GM23248 (cell line): ENCODE measurements around the gene VSX1. TPM values are rescaled to one million over a fixed set of nuclear protein-coding genes. Genes with fewer than 3 reads are reported as not detected.

Experiments
- DNase-seq: peaks from one replicate; pipeline ENCODE4 v3.0.0-alpha.2; 2015
- H2AFZ ChIP-seq: fragments of 200-600 bp; sonication (generic); 2 replicates; pipeline ENCODE4 v1.6.1; 2016; ENCODE audit warnings: antibody characterized with exemption
- H3F3A ChIP-seq: fragments of 200-600 bp; sonication (generic); 2 replicates; pipeline ENCODE4 v1.6.1; 2016; ENCODE audit warnings: mild to moderate bottlenecking, antibody characterized with exemption, mixed run types; ENCODE audit not compliant: insufficient read depth
- H3K27ac ChIP-seq: fragments of 200-600 bp; sonication (generic); 2 replicates; pipeline ENCODE4 v1.5.1; 2016; ENCODE audit warnings: mild to moderate bottlenecking
- H3K27me3 ChIP-seq: fragments of 200-600 bp; sonication (generic); replicated peaks from 2 replicates; pipeline ENCODE4 v1.6.1; 2016; ENCODE audit warnings: mild to moderate bottlenecking; ENCODE audit not compliant: insufficient read depth
- H3K36me3 ChIP-seq: fragments of 200-600 bp; sonication (generic); 2 replicates; pipeline ENCODE4 v1.6.1; 2016; ENCODE audit warnings: low read depth, mild to moderate bottlenecking
- H3K4me1 ChIP-seq: fragments of 200-600 bp; sonication (generic); 2 replicates; pipeline ENCODE4 v1.6.1; 2016; ENCODE audit warnings: mild to moderate bottlenecking; ENCODE audit not compliant: insufficient read depth
- H3K4me2 ChIP-seq: fragments of 200-600 bp; sonication (generic); one replicate; pipeline ENCODE4 v1.6.1; 2016; ENCODE audit warnings: mild to moderate bottlenecking; ENCODE audit not compliant: unreplicated experiment
- H3K4me3 ChIP-seq: fragments of 200-600 bp; sonication (generic); 2 replicates; pipeline ENCODE4 v1.5.1; 2016; ENCODE audit warnings: mild to moderate bottlenecking
- H3K79me2 ChIP-seq: fragments of 200-600 bp; sonication (generic); 2 replicates; pipeline ENCODE4 v1.6.1; 2016; ENCODE audit warnings: mild to moderate bottlenecking; ENCODE audit not compliant: insufficient read depth
- H3K9ac ChIP-seq: fragments of 200-600 bp; sonication (generic); 2 replicates; pipeline ENCODE4 v1.6.1; 2016; ENCODE audit warnings: mild to moderate bottlenecking
- H3K9me2 ChIP-seq: fragments of 200-600 bp; sonication (generic); 2 replicates; pipeline ENCODE4 v1.6.1; 2016; ENCODE audit warnings: mixed run types, mild to moderate bottlenecking, moderate library complexity; ENCODE audit not compliant: insufficient read depth
- H3K9me3 ChIP-seq: fragments of 200-600 bp; sonication (generic); one replicate; pipeline ENCODE4 v1.6.1; 2017; ENCODE audit warnings: low read depth
- H4K20me1 ChIP-seq: fragments of 200-600 bp; sonication (generic); 2 replicates; pipeline ENCODE4 v1.6.0; 2016; ENCODE audit not compliant: insufficient read depth
- EZH2 ChIP-seq: fragments of 200-600 bp; sonication (generic); IDR thresholded peaks from 2 replicates; pipeline ENCODE4 v1.6.1; 2018; ENCODE audit warnings: antibody characterized with exemption, mild to moderate bottlenecking; ENCODE audit not compliant: insufficient read depth, poor library complexity, severe bottlenecking
- EZH2phosphoT487 ChIP-seq: fragments of 200-600 bp; sonication (generic); IDR thresholded peaks from 2 replicates; pipeline ENCODE4 v1.6.1; 2018; ENCODE audit warnings: antibody characterized with exemption, moderate library complexity, mild to moderate bottlenecking, low read depth; ENCODE audit not compliant: insufficient read depth
- WGBS, 2 experiments: methylation state at CpG; one replicate each; pipeline ENCODE4 v1.1.6; 2015 to 2017; ENCODE audit warnings: low lambda C conversion rate in 2 of 2, low coverage in 1 of 2; ENCODE audit errors: missing lambda C conversion rate in 2 of 2; 5-methylcytosine and 5-hydroxymethylcytosine counted together
- in situ Hi-C: fragments of 300-500 bp; cut with MboI; formaldehyde crosslinking; loops from 2 replicates; pipeline ENCODE4 v1.15.0; 2020
- polyA plus RNA-seq: library from polyadenylated mRNA; unstranded; fragments of >200 nt; fragmentation: Nextera tagmentation; extraction: Ambion mirVana; gene quantifications from 2 replicates; pipeline ENCODE4 v1.2.1, GENCODE V29; 2016
- total RNA-seq: library from RNA; depleted of rRNA; stranded (reverse); fragments of >200 nt; shearing (Covaris generic); gene quantifications from 2 replicates; pipeline ENCODE4 v1.2.3, GENCODE V29; 2014

Gene VSX1
- total and polyA plus RNA-seq, 2 experiments from 2014 or later = not detected

GRCh38 chr20:25053255-25054031 lies 28.5 kb downstream of the VSX1 start:
- peak; percentile 64 for DNase-seq
- Histone ChIP-seq H3F3A (peaks cover 15% of the 10 kb centered on the region; the same call in 1 of the 2 replicates), H3K9me3 (no peaks in the 10 kb centered on the region), H2AFZ (no peak overlapping the region), H3K4me3 (peak overlapping the region; percentile 18; the same call in 1 of the 2 replicates), H3K9me2 (no peaks in the 10 kb centered on the region), H3K4me1 (peaks cover 28% of the 10 kb centered on the region), H4K20me1 (no peaks in the 10 kb centered on the region), H3K27ac (peak overlapping the region; percentile 18; the same call in 1 of the 2 replicates), H3K4me2 (peak overlapping the region; percentile 46), H3K27me3 (no peaks in the 10 kb centered on the region), H3K36me3 (no peaks in the 10 kb centered on the region), H3K9ac (no peak overlapping the region), H3K79me2 (no peaks in the 10 kb centered on the region)
- TF ChIP-seq EZH2 (no peak), EZH2phosphoT487 (no peak)
- 9% methylated on average over 11 of the region's 11 CpGs for WGBS, 2 experiments
- in situ Hi-C loops = no loop called here

GRCh38 chr20:25052255-25053194 lies 29.4 kb downstream of the VSX1 start:
- Histone ChIP-seq H3K9ac (no peak overlapping the region), H3F3A (peaks cover 15% of the 10 kb centered on the region; the same call in 1 of the 2 replicates), H3K9me3 (no peaks in the 10 kb centered on the region), H3K27ac (no peak overlapping the region), H3K27me3 (no peaks in the 10 kb centered on the region), H3K79me2 (no peaks in the 10 kb centered on the region), H3K4me2 (peak overlapping the region; percentile 46), H3K4me3 (no peak overlapping the region), H2AFZ (no peak overlapping the region), H3K36me3 (no peaks in the 10 kb centered on the region), H4K20me1 (no peaks in the 10 kb centered on the region), H3K9me2 (no peaks in the 10 kb centered on the region), H3K4me1 (peaks cover 26% of the 10 kb centered on the region)
- TF ChIP-seq EZH2phosphoT487 = no peak
- no peak for TF ChIP-seq EZH2
- peak; percentile 59 for DNase-seq
- WGBS, 2 experiments = 54 to 60% methylated on average over 16 of the region's 16 CpGs
- in situ Hi-C loops = no loop called here

GRCh38 chr20:25051386-25052155 lies 30.4 kb downstream of the VSX1 start:
- no peak for TF ChIP-seq EZH2
- no peak for TF ChIP-seq EZH2phosphoT487
- Histone ChIP-seq H3K79me2 (no peaks in the 10 kb centered on the region), H3K4me1 (peaks cover 23% of the 10 kb centered on the region), H3K9me2 (no peaks in the 10 kb centered on the region), H3F3A (peaks cover 15% of the 10 kb centered on the region; the same call in 1 of the 2 replicates), H3K9ac (no peak overlapping the region), H3K27me3 (no peaks in the 10 kb centered on the region), H3K27ac (no peak overlapping the region), H2AFZ (no peak overlapping the region), H4K20me1 (no peaks in the 10 kb centered on the region), H3K9me3 (no peaks in the 10 kb centered on the region), H3K36me3 (no peaks in the 10 kb centered on the region), H3K4me3 (no peak overlapping the region), H3K4me2 (peak overlapping the region; percentile 5)
- DNase-seq = no peak
- WGBS, 2 experiments = 90% methylated on average over 7 of the region's 7 CpGs
- in situ Hi-C loops = no loop called here
